ENCODE data around the gene PTPN5.
A peak's percentile ranks its signal among the peaks of the same experiment; 100 is the strongest.

PTPN5 gene

DNA sequence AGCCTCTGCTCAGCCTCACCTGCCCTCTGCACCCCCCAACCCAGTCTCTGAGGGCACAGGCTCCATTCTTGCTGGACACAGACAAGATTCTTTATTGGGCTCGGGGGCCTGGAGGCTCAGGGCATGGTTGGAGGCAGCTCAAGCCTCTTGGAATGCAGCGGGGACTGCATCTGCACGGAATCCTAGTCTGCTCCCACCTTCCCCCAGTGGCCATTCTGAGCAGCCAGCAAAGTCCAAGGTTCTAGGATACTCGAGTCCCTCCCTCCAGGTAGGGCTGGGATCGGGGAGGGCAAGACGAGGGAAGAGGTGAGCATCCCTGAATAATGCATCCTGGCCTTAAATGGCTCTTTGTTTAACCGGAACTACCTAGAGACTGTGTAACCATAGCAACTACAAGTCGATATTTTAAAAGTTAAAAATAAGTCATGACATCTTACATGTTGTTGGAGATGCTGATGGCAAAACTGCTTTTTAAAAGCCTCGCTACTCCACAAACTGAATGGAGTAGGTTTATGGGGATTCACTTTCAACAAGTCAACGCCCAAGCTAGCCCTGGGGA is 54.9 kb downstream of the PTPN5 start:
- DNase-seq = no peak

- DNase-seq = no peak
These were observed 58.4 kb downstream of the PTPN5 start for GRCh38 chr11:18733202-18733601.

- DNase-seq = no peak
These were observed 59.4 kb downstream of the PTPN5 start for GRCh38 chr11:18731949-18732821.

GRCh38 chr11:18731441-18731840 is 60.2 kb downstream of the PTPN5 start:
- DNase-seq = no peak

DNA sequence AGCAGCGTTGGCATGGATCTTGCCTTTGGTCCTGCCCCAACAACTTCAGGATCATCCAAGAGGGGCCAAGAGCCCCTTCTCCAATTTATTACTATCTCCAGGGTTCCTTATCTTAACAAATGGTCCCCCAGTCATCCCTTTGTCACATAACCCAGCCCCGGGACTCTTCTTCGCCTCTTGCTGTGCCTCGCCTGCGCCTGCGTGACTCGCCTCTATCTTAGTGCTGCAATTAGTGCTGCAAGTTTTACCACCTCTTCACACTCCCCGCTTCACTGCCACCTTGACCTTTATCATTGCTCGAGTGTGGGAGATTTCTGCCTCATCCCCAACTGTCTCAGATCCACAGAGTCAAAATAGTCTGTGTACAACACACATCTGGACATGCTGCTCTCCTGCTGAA is 61.6 kb downstream of the PTPN5 start:
- no peak for DNase-seq

DNA sequence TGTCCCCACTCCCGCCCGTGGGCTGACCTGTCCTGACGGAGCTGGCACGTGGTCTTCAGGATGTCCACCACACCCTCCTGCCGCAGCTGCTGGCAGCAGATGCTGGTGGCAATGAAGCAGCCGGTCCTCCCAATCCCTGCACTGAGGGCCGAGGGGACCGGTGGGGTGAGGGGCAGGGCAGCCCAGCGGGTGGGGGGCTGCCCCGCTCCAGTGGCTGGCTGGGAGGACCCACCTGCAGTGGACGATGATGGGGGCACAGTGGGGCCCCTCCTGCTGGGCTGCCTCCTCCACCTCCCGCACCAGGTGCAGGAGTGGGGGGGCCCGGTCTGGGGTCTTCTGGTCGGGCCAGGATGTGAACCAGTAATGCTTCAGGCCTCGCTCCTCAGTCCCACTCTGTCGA is 62.2 kb downstream of the PTPN5 start:
- no peak for DNase-seq

- no peak for DNase-seq
These were observed 62.9 kb downstream of the PTPN5 start for GRCh38 chr11:18728658-18729057.

DNA sequence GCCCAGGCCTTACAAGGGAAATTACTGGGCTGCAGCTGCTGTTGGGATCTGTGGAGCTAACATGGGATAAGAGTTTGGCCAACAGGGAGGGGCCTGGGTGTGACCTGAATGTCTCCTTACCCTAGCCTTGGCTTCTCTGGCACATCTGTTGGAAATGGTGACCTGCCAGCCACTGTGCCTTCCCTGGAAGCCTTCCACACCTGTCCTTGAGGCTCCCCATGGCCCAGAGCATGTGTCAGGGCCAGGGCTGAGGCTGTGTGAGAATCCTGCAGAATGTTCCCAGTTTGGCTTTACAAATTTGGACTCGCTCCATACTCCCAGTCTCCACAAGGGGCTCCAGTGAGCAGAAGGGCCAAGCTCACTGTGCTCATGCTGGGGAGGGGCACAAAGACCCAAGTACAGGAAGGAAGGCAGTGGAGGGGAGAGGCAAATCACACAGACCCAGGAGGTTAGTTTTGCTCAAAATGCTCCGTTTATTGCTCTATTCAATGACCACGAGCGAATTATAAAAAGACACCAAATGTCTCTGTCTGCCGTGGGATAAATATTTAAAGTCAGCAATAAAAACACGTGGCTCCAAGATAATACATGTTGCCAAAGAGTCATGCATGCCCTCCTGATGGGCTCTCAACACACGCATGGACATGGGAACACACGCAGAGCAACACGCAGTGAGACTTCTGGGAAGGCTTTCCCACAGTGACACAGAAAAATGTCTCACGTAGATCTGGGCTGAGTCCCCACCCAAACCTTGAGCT is 63.9 kb downstream of the PTPN5 start:
- DNase-seq = no peak

DNA sequence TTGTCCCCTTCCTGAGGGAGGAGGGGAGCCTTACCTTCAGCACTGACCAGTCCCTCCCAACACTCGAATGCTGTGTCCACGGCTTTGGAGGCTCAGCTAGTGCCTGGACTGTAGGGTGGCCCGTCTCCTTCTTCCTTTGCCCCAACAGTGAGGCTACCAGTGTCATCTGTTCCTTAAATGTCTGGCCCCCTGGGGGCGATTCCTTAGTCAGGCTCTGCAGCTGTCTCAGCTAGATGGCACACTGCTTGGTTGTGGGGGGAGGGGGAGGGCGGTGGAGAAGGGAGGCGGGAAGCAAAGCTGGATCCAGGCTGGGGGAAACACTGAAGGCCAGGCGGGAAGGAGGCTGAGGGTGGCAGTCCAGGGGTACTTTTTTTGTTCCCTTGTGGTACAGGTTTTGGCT is 65.6 kb downstream of the PTPN5 start, which contains the start of gene IGSF22:
Gene IGSF22 (minus strand): TSS at position 149 of the 400 bp plus-strand sequence. CDS start 1,952 bp downstream, outside the sequence.
- no peak for DNase-seq

GRCh38 chr11:18723991-18724390 is 67.6 kb downstream of the PTPN5 start:
- DNase-seq = peak; percentile 43

DNA sequence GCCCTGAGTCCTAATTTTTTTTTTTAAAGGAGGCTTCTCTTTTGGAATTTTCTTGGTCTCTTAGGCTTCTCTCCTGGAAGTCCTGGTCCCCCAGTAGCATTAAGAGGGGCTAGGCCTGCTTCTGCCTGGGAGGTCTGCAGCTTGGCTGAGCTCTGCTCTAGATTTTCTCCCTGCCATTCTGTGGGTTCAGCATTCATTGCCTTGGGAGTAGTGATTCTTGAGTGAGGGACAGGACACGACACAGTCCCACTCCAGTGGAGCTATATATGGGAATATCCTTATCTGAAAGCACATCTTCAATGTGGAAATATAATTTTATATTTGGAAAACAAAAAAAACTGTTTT is 69.3 kb downstream of the PTPN5 start:
- no peak for DNase-seq

GRCh38 chr11:18721561-18722292 is 69.9 kb downstream of the PTPN5 start:
- peak; percentile 26 for DNase-seq

GRCh38 chr11:18720808-18721560 is 70.6 kb downstream of the PTPN5 start:
- DNase-seq = peak; percentile 61

DNA sequence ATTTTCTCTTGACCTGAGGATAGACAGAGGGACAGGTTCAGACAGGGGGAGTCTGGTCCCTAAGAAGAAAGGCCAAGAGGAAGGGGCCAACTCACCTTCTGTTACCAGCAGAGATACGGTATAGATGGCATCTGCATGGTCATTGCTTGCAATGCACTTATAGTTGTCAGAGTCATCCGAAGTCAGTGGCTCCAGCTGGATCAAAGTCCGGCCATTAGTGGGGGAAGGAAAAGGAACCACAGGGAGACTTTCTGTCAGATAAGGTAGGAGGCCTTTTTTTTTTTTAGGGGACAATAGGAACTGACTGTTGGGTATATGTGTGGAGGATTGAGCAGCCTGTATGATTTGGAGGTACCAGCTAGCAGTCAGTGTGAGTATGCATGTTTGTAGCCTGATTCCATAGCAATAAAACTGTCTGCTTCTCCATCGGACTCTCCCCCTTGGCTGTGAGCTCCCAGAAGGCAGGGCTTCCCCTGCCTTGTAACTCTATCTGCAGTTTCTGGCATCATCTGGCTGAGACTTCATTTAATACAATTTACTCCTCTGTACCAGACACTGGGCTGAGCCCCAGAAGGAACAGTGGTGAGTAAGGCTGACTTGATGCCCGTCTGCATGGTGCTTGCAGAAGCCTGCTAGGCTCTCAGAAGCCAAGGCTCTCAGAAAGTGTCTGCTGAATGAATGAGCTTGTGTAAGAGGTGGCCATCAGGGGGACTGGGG is 71.3 kb downstream of the PTPN5 start:
- no peak for DNase-seq

- DNase-seq = no peak
These were observed 76.1 kb downstream of the PTPN5 start for GRCh38 chr11:18715476-18715875.

DNA sequence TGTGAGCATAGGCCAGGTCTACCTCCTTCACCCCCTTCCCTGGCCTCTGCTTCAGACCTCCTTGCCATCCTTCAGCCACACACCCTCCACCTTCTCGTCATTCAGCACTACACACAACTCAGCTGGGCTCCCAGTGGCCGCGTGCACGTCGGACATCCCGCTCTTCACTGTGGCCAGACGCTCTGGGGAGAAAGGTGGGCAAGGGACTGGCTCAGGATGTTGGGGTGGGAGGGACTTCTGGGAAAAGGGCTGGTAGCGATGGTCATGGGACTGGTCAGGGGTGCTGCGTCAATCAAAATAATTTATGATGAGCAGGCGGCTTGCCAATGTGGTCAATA is 77.2 kb downstream of the PTPN5 start:
- no peak for DNase-seq

GRCh38 chr11:18713646-18714442 is 77.8 kb downstream of the PTPN5 start:
- DNase-seq = no peak

DNA sequence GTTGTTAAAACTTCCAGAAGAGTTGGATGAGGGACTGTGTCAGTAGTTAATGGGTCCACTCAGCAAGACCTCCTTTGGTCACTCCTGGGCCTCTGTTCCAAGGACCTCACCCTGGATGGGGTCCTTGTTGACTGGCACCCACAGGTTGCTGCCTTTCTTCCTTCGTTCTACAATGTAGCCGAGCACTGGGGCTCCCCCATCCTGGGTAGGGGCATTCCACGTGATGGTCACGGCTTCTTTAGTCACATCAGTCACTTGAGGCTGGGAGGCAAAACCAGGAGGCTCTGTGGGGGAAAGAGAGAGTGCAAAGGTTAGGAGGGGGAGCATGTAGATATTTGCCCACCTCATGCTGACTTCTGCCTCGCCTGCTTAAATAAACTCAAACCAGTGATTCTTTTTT is 81.1 kb downstream of the PTPN5 start:
- no peak for DNase-seq

- no peak for DNase-seq
These were observed 82.2 kb downstream of the PTPN5 start for GRCh38 chr11:18709414-18709813.

GRCh38 chr11:18707811-18708340 is 83.7 kb downstream of the PTPN5 start:
- no peak for DNase-seq

All from DMS153 (cell line).